Retina (tissue), 1 donor: ENCODE data around the gene PUS7.
A peak's percentile ranks its signal among the peaks of the same experiment; 100 is the strongest.
"Not testable (repeated sequence)": the region's sequence is repeated elsewhere in the genome, so short reads cannot be mapped to it uniquely, and the experiment has no call there.

ENCODE experiments used
- DNase-seq: peaks from one replicate; pipeline ENCODE4 v3.0.0-alpha.2; 2016

The PUS7 gene

GRCh38 chr7:105493923-105494315, 28.2 kb downstream of the PUS7 start:
- no peak for DNase-seq

GRCh38 chr7:105493196-105493922, 28.7 kb downstream of the PUS7 start:
- DNase-seq, result no peak

- no peak for DNase-seq
Measured at GRCh38 chr7:105489409-105489808, 32.7 kb downstream of the PUS7 start.

GRCh38 chr7:105487579-105488571, 34.2 kb downstream of the PUS7 start:
- peak; percentile 41 for DNase-seq

- no peak for DNase-seq
Measured at GRCh38 chr7:105480931-105481330, 41.1 kb downstream of the PUS7 start.

- DNase-seq, result no peak
Measured at GRCh38 chr7:105478606-105479005, 43.5 kb downstream of the PUS7 start.

GRCh38 chr7:105477908-105478307, 44.2 kb downstream of the PUS7 start:
- DNase-seq, result no peak

GRCh38 chr7:105474045-105474444, 48.0 kb downstream of the PUS7 start:
- DNase-seq, result no peak

GRCh38 chr7:105473163-105473562, 48.9 kb downstream of the PUS7 start:
- no peak for DNase-seq

- DNase-seq, result no peak
Measured at GRCh38 chr7:105470846-105471245, 51.2 kb downstream of the PUS7 start.

- no peak for DNase-seq
Measured at GRCh38 chr7:105470090-105470489, 52.0 kb downstream of the PUS7 start.

- no peak for DNase-seq
Measured at GRCh38 chr7:105462765-105463420, 59.2 kb downstream of the PUS7 start.

GRCh38 chr7:105461518-105461917, 60.6 kb downstream of the PUS7 start:
- DNase-seq, result no peak

GRCh38 chr7:105457619-105458225, 64.3 kb downstream of the PUS7 start:
- no peak for DNase-seq

GRCh38 chr7:105454921-105455320, 67.2 kb downstream of the PUS7 start:
- no peak for DNase-seq

- DNase-seq, result no peak
Measured at GRCh38 chr7:105454095-105454747, 67.8 kb downstream of the PUS7 start.

- DNase-seq, result no peak
Measured at GRCh38 chr7:105452085-105452484, 70.0 kb downstream of the PUS7 start.

- not testable (repeated sequence) for DNase-seq
Measured at GRCh38 chr7:105450870-105451269, 71.2 kb downstream of the PUS7 start.

GRCh38 chr7:105450177-105450861, 71.8 kb downstream of the PUS7 start:
- no peak for DNase-seq

- DNase-seq, result no peak
Measured at GRCh38 chr7:105448181-105448580, 73.9 kb downstream of the PUS7 start.

GRCh38 chr7:105444342-105444987, 77.6 kb downstream of the PUS7 start:
- no peak for DNase-seq
